ENCODE results near the gene NME5.
"Not testable (repeated sequence)": the region's sequence is repeated elsewhere in the genome, so short reads cannot be mapped to it uniquely, and the experiment has no call there.

NME5 gene, protein sequence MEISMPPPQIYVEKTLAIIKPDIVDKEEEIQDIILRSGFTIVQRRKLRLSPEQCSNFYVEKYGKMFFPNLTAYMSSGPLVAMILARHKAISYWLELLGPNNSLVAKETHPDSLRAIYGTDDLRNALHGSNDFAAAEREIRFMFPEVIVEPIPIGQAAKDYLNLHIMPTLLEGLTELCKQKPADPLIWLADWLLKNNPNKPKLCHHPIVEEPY

DNA sequence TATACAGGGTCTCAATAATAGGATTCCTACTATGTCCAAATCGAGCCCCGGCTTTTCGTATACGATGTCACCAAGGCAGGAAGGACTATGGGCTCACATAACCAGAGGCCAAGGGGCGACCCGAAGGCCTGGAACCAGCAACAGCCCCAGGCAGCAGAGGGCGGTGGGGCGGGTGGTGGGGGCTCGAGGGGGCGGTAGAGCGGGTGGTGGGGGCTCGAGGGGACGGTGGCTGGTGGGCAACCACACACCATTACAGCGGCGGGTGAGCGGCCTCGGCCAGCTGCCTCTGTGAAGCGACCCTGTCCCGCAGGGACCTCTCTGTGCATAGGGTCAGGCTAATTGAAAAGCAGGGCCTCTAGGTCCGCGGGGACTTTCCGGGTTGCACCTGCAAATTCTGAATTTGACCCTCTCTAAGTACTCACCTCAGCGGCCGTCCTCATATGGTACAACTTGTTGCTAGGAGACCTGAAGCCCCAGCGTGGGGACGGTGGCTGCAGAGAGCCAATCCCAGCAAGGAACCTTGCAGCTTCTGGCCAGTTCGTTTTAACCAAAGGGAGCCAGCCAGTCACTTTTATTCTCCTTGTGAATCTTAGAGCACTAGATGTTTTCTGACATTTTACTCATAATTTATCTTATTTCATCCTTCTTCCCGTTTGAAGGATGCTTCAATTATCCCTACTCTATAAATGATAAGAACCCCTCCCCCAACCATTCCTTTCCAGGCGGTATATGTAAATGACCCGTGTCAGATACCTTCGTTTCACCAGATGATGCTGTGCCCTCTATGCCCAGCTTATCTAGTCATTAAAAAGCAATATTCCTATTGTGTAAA, at the start of gene NME5:
TSS of gene NME5 (minus strand) at position 480 of the 832 bp plus-strand sequence. CDS start 648 bp downstream, outside the sequence.
- peak; percentile 66 for DNase-seq

DNA sequence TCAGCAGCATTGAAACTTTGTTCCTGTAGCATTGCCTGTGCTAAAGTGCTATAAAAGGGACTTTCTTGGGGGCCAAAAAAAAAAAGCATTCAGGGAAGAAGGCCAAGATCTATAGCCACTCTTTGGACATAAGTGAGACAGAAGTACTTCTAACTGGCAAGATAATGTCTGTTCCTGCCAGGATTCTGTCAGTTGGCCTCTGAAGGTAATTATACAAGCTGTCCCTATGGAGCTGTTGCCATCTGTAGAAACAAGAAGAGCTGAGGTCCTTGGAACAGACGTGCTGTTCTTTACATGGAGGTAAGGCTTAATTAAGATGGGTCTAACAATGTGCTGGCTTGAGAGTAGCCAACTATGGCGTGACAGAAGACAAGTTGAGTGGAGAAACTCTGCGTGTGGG, 49.4 kb upstream of the NME5 start:
- no peak for DNase-seq

DNA sequence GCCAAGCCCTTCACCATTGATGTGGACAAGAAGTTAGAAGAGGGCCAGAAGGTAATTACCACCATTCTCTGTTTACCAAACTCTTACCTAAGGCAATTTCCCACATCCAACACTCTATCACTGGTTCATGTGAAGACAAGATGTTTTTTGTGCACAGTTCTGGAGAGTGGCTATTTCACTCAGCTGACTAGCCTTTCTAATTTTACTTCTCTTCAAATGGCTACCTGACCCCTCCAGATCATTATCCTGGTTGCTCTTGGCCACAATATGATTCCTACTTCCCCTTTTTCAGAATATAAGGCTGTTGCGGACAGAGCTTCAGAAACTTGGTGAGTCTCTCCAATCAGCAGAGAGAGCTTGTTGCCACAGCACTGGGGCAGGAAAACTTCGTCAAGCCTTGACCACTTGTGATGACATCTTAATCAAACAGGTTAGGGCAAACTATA, 46.8 kb upstream of the NME5 start:
- DNase-seq = no peak

DNA sequence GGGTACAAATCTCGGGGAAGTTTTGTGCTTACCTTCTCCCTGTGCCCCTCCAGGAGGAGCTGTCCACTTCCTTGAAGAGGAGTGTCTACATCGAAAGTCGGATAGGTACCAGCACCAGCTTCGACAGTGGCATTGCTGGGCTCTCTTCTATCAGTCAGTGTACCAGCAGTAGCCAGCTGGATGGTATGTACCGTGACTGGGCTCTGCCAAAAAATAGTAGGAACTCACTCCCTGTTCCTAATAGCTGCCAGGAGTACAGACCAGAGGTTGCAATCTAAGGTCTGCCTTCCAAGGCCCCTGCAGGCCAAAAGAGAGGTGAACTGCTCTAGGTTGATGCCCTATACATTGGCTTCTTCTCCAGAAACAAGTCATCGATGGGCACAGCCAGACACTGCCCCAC, 43.6 kb upstream of the NME5 start:
- DNase-seq = no peak

DNA sequence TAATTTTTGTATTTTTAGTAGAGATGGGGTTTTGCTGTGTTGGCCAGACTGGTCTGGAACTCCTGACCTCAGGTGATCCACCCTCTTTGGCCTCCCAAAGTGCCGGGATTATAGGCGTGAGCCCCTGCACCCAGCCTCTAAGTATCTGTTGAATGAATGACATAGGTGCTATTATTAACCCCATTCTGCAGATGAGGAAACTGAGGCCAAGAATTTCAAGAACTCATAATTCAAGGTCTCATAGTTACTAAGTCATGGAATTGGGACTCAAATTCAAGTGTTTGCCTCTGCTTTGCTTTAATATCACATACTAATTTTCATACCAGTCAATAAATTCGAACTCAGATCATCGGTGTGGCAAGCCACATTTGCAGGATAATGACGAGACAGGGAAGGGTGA, 41.6 kb upstream of the NME5 start:
- DNase-seq = no peak

DNA sequence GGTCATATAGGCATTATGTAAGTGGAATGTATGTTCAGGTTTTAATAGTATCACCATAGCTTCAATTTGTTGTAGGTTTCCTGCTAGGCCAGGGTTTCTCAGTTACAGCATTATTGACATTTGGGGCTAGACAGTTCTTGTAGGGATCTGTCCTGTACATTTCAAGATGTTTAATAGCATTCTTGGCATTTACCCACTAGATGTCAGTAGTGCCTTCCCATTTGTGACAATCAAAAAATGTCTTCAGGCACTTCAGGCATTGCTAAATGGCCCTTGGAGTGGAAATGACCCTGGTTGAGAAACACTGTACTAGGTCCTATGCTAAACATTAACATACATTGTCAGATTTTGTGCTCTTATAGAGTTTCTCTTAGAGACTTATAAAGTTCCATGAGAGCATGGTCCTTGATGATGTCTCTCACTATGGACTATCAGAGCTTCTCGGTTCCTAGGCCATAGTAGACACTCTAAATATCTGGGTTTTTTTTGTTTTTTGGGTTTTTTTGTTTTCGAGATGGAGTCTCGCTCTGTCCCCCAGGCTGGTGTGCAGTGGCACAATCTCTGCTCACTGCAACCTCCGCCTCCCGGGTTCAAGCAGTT, 41.1 kb upstream of the NME5 start:
- DNase-seq = peak; percentile 72

DNA sequence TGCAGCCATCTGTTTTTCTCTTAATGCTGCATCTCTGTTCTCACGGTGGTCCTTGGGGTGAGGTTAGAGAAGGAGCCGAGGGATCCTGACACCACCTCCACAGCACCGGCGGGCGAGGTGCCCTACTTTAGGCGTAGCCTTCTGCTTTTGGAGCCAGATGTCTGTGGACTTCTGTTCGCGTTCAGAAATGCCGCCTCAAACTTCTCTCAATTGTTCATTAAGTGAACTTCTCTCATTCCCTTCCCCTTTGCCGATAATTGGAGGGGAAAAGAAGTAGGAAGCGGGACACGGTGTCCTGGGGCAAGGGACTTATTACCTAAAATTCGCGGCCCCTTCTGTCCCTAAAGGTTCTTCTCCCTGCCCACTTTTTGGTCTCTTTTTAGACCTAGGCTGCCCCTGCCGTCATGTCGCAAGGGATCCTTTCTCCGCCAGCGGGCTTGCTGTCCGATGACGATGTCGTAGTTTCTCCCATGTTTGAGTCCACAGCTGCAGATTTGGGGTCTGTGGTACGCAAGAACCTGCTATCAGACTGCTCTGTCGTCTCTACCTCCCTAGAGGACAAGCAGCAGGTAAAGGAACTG, 40.1 kb upstream of the NME5 start:
- DNase-seq = peak; percentile 42

DNA sequence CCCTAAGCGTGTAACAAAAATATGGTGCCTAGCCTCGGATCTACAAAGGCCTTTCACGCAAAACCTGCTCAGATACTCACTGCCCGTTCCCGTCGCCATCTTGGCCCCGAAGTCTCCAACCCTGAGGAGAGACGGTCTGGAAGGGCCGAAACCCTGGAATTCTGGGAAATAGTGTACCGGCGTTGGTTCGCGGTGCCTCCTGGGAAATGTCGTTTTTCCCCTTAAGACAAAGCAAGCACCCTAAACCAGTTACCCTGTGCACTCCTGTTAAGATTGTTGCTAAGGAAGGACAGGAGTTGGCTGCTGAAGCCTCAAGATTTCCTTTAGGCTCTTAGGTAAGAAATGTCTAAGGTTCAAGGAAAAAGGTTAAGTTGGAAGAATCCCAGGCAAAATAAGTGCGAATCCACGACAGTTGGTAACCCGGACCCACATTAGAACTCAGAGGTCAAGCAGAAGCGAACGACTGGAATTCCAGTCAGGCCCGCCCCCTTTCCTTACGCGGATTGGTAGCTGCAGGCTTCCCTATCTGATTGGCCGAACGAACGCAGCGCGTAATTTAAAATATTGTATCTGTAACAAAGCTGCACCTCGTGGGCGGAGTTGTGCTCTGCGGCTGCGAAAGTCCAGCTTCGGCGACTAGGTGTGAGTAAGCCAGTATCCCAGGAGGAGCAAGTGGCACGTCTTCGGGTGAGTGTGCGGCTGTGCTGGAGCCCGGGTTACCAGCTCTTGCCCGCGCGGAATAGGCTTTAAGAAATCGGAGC, 39.5 kb upstream of the NME5 start, which contains the start of the genes BRD8 and KIF20A:
TSS of gene BRD8 (minus strand) at position 115 of the 761 bp plus-strand sequence. CDS start at position 99, 16 bp downstream.
TSS of gene KIF20A (plus strand) at position 597 of the 761 bp plus-strand sequence. CDS start 569 bp downstream, outside the sequence.
- DNase-seq = peak; percentile 98

DNA sequence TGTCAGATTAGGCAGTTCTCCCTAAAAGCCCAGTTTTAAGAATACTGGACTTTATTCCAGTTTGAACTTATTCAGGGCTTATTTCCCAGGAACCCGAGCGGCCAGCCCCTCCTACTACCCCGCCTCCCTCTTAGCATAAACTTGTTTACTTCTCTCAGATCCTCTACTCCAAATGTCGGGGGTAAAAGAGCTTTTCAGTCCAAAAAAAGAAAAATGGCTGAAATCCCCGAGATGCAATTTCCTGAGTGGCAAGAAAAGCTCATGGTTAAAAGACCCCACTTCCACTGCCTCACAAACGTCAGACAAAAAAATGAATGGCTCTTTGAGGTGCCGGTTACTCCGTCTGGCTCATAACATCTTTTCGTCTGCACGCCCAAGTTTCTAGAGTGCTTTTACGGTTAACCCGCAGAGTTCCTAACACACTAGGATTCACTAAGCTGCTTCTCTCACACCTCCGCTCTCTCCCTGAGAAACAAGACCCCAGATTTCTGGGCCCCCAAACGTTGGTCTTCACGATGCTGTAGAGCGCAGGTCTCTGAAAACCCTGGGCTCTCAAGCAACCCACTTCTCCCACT, 38.8 kb upstream of the NME5 start:
- peak; percentile 34 for DNase-seq

DNA sequence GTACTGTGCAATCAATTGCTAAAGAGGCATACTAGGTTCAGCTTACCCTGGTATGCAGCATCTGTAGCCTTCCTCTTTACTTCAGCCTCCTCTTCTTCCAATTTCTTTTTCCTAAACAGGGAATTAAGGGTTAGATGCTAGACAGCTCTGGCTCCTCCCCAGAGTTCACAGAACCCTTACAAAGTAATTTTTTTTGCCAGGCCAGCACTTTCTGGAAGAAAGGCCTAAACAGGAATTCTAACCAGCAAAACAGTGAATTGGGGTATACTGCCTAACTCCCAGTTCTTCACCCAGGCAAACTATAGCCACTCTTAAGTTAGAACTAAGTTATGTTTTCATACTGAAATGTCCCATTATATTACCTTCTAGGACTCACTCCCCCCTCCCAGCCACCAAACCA, 31.1 kb upstream of the NME5 start:
- no peak for DNase-seq

DNA sequence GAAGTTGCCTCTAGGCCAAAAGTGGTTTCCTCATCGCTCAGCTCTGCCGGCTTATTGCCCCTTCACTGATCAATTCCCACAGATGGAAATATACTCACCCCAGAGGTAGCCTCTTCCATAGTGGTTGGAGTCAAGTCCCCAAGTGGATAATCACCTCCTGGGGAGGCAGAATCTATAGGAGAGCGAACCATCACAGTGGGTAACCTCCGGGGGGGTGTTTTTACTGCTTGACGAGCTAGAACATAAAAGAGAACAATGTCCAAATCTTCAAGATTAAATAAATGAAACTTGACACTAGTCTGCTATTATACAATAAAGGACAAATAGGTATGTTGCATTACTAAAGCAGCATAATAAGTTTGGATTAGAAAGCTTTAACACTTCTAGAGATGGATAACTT, 29.9 kb upstream of the NME5 start:
- no peak for DNase-seq

DNA sequence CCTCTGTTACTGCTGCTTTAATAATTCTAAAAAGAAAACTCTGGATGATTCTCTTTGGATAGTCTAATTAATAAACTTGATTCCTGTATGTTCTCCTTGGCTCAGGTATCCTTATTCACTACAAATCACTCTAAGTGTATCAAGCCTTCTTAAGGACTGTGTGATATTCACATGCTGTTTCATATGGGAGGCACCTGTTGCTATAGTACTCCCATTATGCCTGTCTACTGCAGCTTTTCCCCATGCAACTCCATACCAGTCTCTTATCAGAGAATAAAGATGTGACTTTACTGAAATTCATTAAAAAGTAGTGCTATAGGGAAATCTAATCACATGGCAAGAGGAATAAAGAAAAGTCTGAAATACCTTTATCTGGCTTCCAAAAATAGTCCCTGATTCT, 24.5 kb upstream of the NME5 start:
- no peak for DNase-seq

DNA sequence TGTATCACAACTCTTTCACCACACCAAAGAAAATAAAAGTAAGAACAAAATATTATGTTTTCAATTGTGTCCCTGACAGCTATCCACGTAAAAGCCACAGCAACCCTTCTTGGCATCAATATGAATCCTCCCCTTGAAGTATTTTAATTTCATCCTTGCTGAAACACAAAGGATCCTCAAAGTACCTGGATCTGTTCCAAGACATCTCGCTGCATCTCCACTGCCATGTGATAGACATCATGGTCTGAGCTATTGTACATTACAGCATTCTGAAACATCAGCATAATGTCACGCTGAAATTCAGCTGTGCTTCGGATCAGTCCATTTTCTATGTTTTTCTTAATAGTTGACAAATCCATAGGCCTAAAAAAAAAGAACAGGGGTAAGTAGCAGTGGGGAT, 21.5 kb upstream of the NME5 start:
- no peak for DNase-seq

DNA sequence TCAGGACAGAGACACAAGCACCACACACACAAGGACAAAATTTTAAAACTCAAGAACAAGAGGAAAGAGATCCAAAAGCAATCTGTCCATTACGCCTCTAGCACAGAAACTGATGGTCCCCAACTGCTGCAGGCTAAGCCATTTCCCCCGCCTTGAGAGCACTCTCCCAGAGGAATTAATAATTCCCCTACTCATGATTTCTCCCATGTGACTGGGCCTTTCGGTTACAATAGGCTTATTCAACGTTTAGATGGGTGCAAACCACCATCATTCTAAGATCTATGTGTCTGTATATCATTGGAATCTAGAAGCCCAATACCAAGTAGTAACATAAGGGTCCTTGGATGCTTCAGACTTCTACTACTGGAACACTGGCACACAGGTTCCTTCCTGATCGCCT, 20.4 kb upstream of the NME5 start:
- DNase-seq = no peak

DNA sequence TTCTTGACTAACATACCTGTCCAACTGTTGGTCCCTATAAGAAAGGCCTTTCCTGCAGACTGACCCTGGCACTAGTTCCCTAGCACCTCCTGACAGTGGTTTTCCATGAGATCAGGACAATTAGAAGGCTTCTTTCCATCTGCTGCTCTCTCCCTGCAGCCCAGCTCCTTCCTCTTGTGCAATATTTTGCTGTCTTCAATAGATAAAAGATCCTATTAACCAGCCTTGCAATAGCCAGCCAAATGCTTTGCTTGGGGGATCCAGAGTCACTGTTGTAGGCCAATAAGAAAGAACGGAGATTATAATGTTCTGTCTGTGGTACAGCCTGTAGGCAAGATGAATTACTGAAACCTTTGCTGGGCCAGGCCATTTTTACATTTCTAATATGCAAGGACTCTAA, 18.4 kb upstream of the NME5 start:
- no peak for DNase-seq

DNA sequence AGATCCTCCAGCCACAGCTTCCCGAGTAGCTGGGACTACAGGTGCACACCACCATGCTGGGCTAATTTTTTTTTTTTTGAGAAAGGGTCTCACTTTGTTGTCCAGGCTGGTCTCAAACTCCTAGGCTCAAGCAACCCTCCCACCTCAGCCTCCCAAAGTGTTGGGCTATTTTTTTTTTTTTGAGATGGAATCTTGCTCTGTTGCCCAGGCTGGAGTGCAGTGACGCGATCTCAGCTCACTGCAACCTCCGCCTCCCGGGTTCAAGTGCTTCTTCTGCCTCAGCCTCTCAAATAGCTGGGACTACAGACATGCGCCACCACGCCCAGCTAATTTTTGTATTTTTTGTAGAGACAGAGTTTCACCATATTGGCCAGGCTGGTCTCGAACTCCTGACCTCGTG, 16.7 kb upstream of the NME5 start:
- DNase-seq = not testable (repeated sequence)

DNA sequence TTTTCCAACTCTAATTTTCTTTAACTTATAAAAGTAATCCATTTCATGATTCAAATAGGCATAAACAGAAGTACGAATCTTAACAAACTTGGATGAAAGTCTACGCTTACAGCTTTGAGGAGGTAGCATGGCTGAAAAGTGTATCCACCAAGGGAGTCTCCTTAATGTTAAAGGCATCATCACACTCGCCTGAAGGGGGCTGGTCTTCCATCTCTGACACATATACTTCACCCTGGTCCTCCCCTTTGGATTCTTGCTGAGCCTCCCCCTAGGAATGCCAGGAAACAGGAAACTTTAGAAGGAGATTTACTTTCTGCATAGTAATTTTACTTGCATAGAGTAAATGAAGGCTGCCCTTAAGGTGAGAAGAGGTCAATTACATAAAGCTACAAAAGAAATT, 10.3 kb upstream of the NME5 start:
- peak; percentile 7 for DNase-seq

DNA sequence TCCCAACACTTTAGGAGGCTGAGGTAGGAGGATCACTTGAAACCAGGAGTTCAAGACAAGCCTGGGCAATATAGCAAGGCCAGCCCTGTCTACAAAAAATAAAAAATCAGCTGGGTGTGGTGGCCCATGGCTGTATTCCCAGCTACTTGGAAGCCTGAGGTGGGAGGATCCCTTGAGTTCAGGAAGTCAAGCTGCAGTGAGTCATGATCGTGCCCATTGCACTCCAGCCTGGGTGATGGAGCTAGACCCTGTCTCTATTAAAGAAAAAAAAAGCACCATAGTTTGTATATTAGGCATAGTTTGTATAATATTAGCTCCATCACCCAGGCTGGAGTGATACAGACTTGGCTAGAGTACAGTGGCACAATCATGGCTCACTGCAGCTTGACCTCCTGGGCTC, 9.6 kb upstream of the NME5 start:
- DNase-seq = no peak

DNA sequence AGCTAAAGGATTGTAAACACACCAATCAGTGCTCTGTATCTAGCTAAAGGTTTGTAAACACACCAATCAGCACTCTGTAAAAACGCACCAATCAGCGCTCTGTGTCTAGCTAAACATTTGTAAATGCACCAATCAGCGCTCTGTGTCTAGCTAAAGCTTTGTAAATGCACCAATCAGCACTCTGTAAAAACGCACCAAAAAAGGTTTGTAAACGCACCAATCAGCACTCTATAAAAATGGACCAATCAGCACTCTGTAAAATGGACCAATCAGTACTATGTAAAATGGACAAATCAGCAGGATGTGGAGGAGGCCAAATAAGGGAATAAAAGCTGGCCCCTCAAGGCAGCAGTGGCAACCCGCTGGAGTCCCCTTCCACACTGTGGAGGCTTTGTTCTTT, 4.3 kb upstream of the NME5 start:
- DNase-seq = not testable (repeated sequence)

DNA sequence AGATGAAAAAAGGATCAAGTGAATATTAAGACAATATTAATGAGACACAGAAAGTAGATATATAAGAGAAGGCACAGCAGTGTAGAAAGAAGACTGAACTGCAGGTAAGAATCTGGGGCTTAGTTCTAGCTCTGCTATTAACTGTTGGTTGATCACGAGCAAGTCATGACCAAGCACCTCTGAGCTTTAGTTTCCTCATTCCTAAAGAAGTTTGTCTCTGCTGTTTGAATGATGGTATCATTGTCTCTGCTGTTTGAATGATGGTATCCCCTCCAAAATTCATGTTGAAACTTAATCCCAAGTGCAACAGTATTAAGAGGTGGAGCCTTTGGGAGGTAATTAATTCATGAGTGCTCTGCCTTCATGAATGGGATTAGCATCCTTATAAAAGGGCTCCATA, 2.5 kb upstream of the NME5 start:
- peak; percentile 40 for DNase-seq

DNA sequence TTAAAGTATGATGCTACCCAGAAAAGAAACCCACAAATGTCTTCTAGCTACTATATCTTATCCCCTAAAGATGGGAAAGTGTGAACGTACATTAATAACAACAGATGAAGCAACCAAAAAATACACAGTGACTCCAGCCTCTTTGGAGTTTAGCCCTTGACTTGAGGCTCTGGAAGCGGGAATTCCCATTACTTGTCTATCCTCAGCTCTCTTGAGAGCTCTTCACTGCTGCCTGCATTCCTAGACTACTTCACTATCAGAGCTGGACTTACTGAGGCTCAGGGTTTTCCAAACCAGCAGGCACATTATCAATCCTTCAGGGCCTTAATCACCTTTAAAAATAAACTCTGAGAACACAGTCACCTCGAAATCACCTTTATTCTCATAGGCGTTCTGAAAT, 1.0 kb upstream of the NME5 start:
- no peak for DNase-seq

DNA sequence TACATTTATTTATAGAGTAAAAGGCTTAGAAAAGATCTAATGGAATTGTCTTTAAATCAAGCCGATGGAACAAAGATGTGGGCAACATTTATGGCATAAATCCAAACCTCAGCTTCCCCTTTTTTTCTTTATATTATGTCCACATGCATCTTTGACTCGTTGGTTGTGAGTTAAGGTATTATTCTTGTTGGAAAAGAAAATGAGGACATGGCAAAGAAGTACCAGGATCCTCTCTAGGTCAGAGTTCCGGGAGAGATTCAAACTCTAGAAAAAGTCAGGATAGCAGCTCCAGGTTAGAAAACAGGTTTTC, 508 bp upstream of the NME5 start:
- no peak for DNase-seq

DNA sequence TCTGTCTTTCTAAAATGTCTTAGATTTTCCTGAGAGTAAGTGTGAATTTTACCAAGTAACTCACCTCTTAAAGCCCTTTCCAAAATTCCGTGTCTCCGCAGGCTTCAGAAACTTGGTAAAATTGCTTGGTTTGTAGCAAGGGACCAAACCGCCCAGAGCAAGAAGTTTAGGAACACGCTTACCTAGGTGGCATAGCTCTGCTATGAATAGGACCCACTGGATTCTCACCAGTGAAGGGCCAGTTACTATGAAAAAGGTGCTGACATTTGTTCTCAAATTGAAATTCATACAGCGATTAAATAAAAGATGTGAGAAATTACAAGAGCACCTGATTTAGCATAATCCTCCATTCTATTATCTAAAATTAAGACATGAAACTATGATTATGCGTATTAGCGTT, 6.7 kb downstream of the NME5 start:
- DNase-seq = no peak

Measured in NCI-H82 (cell line).